Embryonic facial prominence (tissue), 1 donor: Measurements from ENCODE around the gene SERPINB6.
"Not testable (repeated sequence)": the region's sequence is repeated elsewhere in the genome, so short reads cannot be mapped to it uniquely, and the experiment has no call there.

Source experiments
- DNase-seq: peaks from one replicate; pipeline ENCODE4 v3.0.0-alpha.2; 2016; ENCODE audit errors: extremely low spot score

SERPINB6 gene

GRCh38 chr6:2999618-3000557 is 28.5 kb upstream of the SERPINB6 start, which contains the start of gene NQO2:
TSS of gene NQO2 (plus strand) at chr6:2999894. CDS start at chr6:3006553, 6,659 bp downstream.
- DNase-seq = peak; percentile 30

GRCh38 chr6:2998998-2999617 is 27.7 kb upstream of the SERPINB6 start:
- no peak for DNase-seq

DNA sequence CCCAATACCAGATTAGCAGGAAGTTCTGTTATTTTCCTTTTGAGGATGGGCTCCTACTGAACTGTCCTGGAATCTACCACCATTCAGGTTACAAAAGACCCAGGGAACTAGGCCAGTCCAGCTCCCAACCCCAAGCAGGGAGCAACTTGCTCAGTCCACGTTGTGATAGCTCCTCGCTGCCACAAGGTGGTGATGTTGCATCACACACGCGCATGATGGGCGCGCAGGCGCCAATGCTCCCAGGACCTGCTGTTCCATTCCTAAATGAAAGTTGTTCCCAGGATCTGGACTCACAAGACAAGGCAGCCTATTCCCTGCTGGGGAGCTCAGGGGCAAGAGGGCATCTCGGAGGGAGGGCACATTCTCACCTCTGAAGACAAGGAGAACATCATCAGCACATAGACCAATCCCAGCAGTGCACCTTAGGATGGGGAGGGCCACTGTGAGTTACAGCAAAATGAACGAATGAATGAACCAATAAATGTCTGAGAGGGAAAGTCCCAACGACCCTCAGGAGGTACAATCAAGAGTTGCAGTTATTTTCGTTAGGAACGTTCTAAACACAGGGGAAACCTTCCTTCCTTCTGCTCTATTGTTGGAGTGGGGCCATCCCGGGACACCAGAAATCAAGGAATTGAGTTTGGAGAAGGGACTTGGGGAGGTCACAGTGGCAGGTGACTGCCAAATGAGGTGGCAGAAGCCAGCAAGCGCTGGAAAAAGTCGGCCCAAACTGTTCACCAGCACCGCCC is 27.1 kb upstream of the SERPINB6 start:
- not testable (repeated sequence) for DNase-seq

- no peak for DNase-seq
Measured at GRCh38 chr6:2993755-2994317, 22.5 kb upstream of the SERPINB6 start.

GRCh38 chr6:2992330-2992979 is 21.1 kb upstream of the SERPINB6 start:
- DNase-seq = no peak

GRCh38 chr6:2990932-2991506 is 19.7 kb upstream of the SERPINB6 start:
- DNase-seq = peak; percentile 9

DNA sequence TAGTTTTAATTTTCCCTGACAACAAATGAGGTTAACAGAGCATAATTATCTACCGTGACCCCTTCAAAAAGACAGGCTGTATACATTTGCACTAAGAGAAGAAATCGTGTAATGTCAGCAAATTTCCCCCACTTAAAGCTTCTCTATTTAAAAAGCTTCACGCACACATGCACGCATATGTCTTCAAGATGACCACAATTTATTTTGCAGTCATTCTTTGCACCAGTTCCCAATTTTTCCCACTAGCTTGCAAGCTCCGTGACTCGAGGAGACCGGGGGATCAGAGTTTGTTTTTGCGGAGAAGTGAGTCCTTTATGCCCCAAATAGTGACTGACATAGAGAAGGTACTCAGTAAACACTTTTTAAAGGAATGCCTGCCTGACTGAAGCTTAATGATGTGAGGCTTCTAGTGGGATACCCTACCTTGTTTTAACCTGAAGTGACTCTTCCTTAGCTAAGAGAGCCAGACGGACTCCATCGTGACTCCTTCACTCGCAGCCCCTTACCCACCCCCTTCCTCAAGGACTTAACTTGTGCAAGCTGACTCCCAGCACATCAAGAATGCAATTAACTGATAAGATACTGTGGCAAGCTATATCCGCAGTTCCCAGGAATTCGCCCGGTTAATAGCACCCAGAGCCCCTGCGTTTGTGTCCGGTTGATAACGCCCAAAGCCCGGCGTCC is 19.0 kb upstream of the SERPINB6 start:
- DNase-seq = peak; percentile 18

DNA sequence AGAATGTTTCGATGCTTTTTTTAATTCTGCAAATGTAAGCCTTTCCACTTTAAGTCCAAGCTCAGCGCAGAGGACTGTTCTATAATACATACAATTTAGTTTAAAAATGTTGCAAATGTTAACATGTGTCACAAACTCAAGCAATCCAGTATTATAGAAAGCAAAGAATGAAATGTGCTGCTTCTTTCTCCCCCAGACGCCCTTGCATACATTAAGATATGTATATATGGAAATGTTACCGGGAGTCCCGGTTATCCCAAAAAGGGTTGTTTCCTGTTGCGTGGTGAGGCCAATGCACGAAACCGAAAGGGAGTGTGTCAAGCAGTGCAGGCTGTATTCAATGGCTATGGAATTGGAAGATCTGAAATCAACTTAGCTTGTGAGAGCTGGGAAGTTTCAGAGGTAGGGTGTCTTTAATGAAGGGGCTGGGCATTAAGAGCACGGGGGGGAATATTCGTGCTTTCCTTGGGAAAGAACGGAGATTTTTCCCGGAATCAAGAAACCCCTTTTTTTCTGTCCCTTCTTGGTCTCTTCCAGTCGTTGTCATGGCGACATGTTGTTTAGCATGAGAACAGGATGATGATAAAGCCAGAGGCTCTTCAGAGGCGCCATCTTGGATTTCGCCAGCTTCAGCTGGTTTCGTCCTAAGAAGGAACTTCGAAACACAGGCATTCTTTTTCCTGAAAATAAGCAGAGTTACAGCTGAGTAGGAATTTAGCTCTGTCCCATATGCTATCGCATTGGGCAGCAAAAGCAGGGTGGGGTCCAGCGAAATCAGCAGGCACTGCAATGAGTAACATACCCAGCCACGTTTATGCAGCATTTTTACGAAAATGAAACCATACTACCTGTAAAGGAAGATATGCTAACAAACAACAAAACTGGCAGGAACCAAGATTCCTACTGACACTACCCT is 18.2 kb upstream of the SERPINB6 start:
- DNase-seq = peak; percentile 96

DNA sequence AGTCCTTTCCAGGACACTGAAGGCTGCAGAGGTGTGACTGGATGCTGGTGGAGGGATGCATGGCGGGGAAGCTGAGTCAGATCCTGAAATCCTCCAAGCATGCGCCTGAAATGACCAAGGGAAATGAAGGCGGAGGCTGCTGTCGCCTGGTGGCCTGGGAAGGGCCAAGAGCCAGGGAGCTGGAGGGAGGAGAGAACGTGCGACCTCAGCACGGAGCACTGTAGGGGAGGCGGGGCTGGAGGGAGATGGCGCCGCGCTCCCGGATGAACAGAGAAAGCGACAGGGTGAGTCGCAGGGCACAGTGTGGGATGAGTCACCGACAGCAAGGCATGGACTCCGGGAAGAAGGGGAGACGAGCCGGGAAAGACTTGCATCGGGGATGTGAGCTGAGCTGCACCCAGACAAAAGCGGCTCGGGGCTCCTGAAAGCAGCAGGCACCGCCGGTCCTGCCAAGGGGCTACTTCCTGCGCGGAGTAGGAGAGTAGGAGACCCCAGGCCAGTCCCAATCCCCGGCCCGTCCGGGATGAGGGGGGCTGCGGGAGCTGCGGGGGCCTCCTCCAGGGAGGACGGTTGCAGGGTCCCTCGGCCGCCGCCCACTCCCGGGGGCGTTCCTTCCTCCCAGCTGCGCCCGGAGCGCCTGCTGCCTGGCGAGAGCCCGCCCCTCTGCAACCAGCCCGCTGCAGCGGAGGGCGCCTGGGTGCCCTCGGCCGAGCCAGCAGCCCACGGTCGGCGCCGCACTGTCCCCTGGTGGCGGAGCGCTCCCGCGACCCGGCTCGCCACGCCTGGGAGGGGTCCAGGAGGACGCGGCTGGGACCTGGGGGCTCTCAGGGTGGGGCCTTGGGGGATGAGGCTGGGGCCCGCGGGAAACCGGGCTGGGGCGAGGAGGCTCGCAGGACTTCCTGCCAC is 17.3 kb upstream of the SERPINB6 start:
- peak; percentile 75 for DNase-seq

DNA sequence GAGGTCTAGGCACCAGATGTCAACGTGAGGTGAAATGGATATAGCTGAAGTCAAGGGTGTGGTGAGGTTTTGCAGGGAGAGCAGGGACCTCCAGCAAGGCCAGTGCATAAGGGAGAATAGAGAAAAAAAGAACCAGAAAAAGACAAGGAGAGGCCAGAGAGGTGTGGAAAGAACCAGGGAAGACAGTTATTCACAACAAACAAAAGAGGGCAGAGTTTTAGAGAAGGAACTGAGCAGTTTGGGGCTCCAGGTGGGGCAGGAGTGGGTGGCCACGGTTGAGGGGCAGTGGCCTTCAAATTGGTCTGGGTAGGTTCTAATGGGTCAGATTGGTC is 16.7 kb upstream of the SERPINB6 start:
- DNase-seq = no peak

DNA sequence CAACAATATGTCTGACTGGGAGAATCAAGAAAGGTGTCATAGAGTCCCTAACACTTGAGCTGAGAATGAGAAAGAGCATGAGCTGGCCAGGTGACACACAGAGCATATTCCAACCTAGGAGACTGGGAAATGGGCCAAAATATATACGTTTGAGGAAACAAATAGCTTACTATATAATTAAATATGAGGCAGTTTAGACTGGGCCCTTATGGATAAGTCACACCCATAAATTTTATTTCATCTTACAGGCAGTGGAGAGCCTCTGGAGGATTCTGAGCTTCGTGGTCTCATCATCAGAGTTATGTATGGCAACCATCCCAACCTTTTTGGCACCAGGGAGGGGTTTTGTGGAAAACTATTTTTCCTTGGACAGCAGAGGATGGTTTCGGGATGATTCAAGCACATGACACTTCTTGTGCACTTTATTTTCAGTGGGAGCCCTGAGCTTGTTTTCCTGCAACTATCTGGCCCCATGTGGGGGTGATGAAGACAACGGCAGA is 15.4 kb upstream of the SERPINB6 start:
- no peak for DNase-seq

- DNase-seq = no peak
Measured at GRCh38 chr6:2984738-2985406, 13.5 kb upstream of the SERPINB6 start.

DNA sequence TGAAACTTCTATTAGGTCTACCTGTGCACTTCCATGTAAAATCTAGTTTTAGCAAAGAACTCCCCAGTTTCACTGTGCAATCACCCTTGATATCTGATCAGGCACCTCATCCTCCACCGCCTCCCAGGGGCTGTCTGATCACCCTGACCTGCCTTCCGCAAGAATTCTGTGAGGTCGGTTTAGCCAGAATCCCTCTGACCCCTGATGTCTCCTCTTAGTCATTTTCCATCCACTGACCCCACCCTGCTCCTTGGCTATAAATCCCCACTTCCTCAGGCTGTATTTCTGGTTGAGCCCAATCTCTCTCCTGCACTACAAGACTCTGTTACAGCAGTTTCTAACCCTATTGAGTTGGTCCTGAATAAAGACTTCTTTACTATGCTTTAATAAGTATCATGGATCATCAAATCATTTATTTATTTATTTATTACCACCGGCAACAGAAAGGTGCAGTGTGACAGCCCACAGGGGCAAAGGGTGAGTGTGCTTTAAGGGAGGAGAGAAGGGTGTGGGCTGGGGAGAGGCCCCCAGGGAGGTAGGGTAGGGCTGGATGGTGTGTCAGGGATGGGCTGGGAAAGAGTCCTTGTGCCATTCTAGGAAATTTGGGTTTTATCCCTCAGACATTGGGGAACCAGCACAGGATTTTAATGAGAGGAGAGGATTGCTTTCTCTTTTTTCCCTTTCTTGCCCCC is 11.2 kb upstream of the SERPINB6 start:
- DNase-seq = no peak

GRCh38 chr6:2980465-2980855 is 9.1 kb upstream of the SERPINB6 start:
- DNase-seq = no peak

DNA sequence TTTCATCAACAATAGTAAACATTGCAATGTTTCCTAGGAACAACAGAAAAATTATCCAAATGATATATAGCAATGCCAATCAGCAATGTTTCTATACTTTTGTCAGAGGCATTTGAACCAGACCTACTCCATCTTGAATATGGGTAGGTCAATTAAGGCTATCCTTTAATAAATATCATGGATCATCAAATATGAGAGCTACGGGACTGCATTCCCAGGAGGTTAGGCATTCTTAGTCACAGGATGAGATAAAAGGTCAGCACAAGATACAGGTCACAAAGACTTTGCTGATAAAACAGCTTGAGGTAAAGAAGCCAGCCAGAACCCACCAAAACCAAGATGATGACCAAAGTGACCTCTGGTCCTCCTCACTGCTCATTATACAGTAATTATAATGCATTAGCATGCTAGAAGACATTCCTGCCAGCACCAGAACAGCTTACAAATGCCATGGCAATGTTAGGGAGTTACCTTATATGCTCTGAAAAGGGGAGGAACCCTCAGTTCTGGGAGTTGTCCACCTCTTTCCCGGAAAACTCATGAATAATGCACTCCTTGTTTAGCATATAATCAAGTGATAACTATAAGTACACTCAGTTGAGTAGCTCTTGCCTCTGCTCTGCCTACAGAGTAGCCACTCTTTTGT is 8.6 kb upstream of the SERPINB6 start:
- no peak for DNase-seq

DNA sequence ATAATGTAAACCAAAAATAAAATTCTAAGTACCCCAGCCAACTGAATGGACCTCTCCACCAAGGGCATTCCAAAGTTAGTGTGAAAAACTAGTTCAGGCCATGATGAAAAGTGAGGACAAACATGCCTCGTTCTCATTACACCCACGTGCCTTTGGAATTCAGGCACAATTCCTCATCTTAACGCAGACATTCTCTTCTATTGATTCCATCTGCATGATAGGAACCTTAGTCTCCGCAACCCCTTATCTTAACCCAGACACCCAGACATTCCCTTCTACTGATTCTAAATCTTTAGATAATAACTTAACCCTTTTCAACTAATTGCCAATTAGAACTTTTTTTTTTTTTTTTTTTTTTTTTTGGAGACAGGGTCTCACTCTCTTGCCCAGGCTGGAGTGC is 7.6 kb upstream of the SERPINB6 start:
- no peak for DNase-seq
